ENCODE measurements around the gene GLA. TPM values are rescaled to one million over a fixed set of nuclear protein-coding genes. Genes with fewer than 3 reads are reported as not detected.

GLA gene
- total and polyA plus RNA-seq, 9 of the 15 experiments (the other 6 are each of a cell fraction or from before 2014, with no cell fraction given) = 41.7 to 146 (median 73.8) TPM

- TF ChIP-seq ZBTB34 (CRISPR knock-in tag; IDR thresholded peaks at IDR 0.05) = no peak
- TF ChIP-seq ETS1 (conservative IDR thresholded peaks at IDR 0.05; ENCODE audit: control insufficient read depth, low read depth, low read length) = no peak; the same call in 1 of the 2 replicates
- TF ChIP-seq TCF7L2 (IDR thresholded peaks at IDR 0.05; ENCODE audit: low read depth, low read length) = no peak
- 0 out of 2 replicates have a peak, but pooled peaks have one; percentile 63 for TF ChIP-seq HNRNPUL1 (IDR thresholded peaks at IDR 0.05; ENCODE audit: low read length)
- peak; percentile 31 for TF ChIP-seq MXD1 (CRISPR knock-in tag; IDR thresholded peaks at IDR 0.05; ENCODE audit: borderline replicate concordance, poor library complexity, severe bottlenecking)
- TF ChIP-seq TGIF2 (CRISPR knock-in tag; IDR thresholded peaks at IDR 0.05) = no peak
- peak; percentile 79 to 82 (median 80) for TF ChIP-seq CTCF (IDR thresholded peaks at IDR 0.05 in 2 of 3, conservative IDR thresholded peaks at IDR 0.05 in 1 of 3; ENCODE audit: insufficient read depth in 2 of 3, low read depth in 1 of 3, low read length in 3 of 3)
- TF ChIP-seq SREBF1 (IDR thresholded peaks at IDR 0.05; ENCODE audit: borderline replicate concordance, low read depth, low read length) = no peak
- no peak for TF ChIP-seq BCOR (IDR thresholded peaks at IDR 0.05)
- TF ChIP-seq CBFA2T2 (conservative IDR thresholded peaks at IDR 0.05) = no peak
- TF ChIP-seq XRCC3 (IDR thresholded peaks at IDR 0.05) = no peak
- TF ChIP-seq U2AF2 (optimal IDR thresholded peaks at IDR 0.05; ENCODE audit: low read depth, low read length) = no peak
- no peak for TF ChIP-seq SETDB1 (IDR thresholded peaks at IDR 0.05; ENCODE audit: low read length)
- no peak for TF ChIP-seq SNRNP70 (optimal IDR thresholded peaks at IDR 0.05; ENCODE audit: low read depth, low read length)
- TF ChIP-seq ZKSCAN1 (IDR thresholded peaks at IDR 0.05; ENCODE audit: low read depth, low read length) = no peak
- no peak for TF ChIP-seq NCOA4 (IDR thresholded peaks at IDR 0.05; ENCODE audit: partially characterized antibody)
- TF ChIP-seq TFE3 (CRISPR knock-in tag; IDR thresholded peaks at IDR 0.05) = no peak
- TF ChIP-seq CCAR2 (IDR thresholded peaks at IDR 0.05; ENCODE audit: low read depth, low read length) = no peak
- TF ChIP-seq XRCC4 (IDR thresholded peaks at IDR 0.05; ENCODE audit: extremely low read depth, insufficient read depth, insufficient read length) = no peak
Observed at GRCh38 chrX:101390664-101391525, 16.8 kb downstream of the GLA start, which contains the start of gene RPL36A (continued).

Data from K562 (cell line).